Sigmoid colon (tissue), 3 donors: ENCODE measurements around the gene RETREG1.

Experiments
- CTCF ChIP-seq, 4 experiments: fragments of 450-650 bp in 3 of 4; fragments of 200-600 bp in 1 of 4; IDR thresholded peaks; one replicate each; pipeline ENCODE4 v1.5.1; 2016 to 2019; ENCODE audit warnings: antibody characterized with exemption in 4 of 4, mild to moderate bottlenecking in 3 of 4, moderate library complexity in 2 of 4
- POLR2A ChIP-seq, 2 donors: fragments of 450-650 bp; IDR thresholded peaks; one replicate each; pipeline ENCODE4 v1.6.1; 2016; ENCODE audit warnings: antibody characterized with exemption in 2 of 2, mild to moderate bottlenecking in 2 of 2, moderate library complexity in 2 of 2

DNA sequence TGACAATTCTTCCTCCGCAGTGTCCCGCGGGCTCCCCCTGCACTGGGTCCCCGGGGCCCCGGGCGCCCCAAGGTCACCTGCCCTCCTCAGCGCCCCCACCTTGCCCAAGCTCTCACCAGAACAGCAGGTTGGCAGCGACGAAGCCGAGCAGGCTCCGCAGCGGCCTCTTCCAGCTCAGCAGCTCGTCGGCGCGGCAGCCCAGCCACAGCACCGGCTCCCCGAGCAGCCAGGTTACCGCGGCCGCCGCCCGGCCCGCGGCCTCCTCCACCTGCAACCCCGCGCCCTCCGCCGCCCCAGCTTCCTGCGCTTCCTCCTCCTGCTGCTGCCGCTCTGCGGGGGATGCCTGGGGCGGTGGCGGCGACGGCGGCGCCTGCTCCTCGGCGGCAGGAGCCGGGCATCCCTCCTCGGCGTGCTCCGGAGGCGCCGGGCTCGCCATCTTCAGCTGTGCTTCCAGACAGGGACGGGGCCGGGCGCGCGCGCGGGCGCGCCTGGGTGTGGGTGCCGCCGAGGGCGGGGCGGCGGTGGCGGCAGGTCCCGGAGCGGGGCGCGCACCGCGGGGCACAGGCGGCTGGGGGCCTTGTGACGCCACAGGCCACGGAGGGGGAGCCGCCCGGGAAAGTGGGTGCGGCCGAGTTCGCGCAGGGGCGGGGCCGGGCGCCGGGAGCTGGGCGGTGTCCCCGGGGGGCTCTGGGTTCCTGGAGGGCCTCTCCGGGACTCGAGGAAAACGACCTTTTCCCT lies at the start of gene RETREG1:
- TF ChIP-seq POLR2A (IDR thresholded peaks at IDR 0.05) (no peak), CTCF (IDR thresholded peaks at IDR 0.05) (no peak)
